NCI-H2196 treated with DMSO at 0.1 percent for 48 hours (cell line): ENCODE results near the gene GPR84.

ENCODE experiments used
- DNase-seq: peaks from one replicate; lab custom pipeline; 2025; ENCODE audit not compliant: unreplicated experiment; lab: John Stamatoyannopoulos, UW

Gene GPR84

DNA sequence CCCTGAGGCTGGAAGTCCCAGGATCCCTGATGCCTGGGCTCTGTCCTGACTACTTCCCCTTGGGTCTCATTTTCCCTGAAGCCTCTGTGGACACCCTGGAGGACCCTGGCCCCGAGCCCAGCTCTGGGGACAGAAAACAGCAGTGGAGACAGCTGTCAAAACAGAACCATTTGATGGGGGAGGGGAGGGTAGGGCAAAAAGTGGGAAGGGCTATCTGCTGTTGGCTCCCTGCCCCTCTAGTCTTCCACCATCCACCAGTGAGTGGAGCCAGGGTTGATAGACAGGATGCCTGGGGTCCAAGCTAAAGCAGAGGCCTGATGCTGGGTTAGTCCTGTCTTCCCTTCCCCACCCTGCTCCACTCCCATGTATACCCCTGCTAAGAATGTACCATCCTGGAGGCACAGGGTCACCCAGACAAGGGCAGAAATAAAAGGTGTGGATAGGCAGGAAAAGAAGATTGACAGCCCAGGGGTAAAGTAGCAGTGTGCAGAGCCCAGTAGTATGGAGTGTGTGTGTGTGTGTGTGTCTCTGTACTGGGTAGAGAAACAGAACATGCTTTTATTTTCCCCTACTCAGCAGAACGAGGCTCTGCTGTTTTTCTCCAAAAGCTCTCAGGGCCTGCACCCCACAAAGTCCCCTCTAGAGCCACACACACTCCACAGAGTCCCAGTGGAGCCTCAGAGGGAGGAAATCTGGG lies 10.4 kb upstream of the GPR84 start:
- no peak for DNase-seq

DNA sequence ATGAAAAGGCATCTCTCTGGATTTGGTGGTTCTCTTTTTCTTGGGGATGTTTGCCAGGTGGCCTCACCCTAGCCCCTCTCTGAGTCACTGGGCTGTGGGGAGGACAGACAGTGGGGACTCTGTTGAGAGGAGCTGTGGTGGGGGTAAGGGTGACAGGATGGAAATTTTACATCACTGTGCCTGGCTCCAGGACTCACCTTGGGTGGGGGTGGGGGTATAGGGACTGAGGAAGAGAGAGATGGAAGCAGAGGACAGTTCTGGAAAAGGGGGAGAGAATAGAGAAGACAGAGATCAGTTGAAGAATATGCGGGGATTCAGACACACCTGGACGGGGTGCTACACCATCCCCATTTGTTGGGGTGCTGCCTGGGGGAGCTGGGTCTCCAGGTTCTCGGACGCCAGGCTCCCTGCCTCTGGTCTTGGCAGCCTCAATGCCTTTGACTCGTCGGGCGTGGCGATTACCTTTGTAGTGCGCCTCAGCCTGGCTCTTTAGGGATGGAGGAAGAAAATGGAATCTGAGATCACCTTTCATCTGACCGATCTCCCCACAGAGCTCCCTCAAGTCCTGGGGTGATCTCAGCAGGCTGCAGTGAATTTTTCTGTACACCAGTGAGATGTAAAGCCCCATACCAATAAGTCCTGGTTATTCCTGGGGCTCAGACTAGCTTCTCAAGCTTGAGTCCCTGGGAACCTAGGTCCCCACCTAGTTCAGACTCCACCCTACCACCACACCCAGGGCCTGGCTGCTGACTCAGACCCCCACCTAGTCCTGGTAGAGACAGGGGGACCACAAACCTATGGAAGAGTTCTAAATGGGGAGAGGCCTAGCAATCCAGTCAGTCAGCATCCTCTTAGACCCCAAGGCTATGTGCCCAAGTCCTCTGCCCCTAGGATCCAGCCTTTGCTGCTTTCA lies 9.6 kb upstream of the GPR84 start:
- DNase-seq: no peak

DNA sequence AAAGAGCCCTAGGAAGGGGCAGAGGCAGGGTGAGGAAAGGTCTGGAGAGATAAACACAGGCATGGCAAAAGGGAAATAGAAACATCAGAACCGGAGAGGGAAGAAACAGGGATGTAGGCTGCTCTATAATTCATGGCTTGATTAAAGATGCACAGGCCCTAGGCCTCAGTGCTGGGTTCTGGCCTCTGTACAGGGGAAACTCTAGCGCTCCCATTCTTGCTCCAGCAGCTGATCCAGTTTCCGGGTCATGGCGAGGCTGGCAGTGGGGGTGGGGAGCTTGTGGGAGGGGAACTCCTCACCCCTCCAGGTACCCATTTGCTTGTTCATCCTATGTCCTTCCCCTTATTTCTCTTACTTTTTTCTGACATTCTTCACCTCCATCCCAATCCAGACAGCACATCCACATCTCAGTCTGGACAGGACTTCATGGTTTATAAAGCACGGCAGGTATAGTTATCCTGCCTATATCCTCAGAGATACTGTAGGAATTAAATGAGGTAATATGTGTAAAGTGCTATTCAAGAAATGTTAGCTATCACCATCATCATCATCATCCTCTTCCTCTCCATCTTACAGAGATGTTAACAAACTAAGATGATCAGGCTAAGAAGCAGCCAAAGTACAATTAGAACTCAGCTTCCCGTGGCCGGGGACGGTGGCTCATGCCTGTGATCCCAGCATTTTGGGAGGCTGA lies 8.0 kb upstream of the GPR84 start:
- DNase-seq: no peak

DNA sequence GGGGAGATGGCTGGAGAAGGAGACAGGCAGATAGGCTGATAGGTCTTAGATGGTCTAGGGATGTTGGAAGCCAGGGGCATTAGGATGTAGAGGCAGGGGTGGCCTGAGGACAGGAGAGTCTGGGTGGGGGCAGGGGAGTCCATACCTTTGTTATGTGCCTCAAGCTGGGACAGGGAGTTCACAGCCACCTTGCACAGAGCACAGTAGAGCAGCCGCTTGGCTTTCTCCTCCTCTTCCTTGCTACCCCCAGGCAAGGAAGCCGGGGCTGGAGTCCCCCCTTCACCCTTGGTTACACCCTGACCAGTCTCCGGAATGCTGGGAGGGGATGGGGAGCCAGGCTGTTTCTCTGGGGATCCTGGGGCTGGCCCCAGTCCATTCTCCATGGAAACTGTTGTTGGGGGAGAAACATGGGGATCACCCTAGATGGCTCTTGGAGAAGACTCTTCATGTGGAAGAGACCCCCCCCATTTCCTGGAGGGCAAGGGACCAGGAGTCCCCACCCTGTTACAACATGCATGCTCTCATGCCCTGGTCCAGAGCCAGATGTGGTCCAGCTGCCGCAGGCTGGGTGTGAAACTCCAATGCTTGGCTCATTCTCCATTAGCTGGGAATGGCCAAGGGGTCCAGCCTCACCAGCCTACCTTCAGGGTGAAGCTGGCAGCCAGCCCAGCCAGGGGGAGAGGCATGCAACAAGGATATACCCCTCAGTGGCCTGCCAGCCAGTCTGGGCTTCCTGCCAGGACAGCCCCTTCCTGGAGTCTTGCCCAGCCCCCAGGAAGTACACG lies 7.2 kb upstream of the GPR84 start:
- no peak for DNase-seq

DNA sequence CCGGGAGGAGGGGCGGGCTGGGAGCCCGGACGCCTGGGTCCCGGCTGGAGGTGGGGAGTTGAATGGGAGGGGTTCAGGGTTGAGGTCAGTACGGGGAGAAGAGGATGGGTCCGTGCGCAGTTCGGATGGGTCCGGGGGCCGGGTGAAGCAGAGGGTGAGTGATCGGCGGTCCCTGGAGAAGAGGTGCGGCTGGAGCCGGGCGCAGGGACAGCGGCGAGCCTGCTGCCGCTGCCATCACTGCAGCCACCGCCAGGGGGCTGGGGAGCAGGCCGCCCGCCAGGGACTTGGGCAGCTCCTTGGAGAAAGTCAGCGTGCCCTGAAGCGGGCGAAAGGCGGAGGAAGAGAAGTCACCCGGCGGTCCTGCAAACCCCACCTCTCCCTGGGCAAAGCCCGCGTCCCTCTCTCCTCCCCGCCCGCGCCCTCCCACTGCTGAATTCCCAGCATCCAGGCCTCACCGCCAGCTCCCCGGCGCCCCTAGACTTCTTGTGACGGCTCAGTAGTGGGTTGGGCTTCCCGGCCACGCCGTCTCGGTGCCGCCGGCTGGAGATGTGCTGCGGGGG lies 6.0 kb upstream of the GPR84 start:
- DNase-seq: no peak

DNA sequence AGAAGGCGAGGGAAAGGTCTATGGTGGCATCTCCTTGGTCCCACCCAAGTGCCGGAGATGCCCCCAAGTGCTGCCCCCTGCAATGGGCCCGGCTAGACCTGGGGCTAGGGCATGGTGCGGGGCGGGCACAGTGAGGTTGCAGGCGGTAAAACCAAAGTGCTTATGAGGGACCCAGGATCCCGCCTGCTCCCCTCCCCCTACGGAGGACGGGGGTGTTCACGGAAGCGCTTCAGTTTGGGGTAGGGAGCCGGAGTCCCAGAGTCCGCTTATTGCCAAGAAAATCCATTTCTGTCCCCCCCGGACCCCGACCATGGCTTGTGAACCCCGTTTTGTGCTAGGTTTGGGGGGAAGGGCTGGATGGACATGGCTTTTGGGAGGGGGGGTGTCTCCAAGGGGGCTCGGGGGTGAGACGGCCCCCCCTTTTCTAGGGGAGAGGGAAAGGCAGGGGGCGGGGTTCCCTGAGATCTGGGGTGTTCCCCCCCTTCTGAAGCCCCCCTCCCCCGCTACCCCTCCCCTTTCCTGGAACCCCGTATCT lies 5.4 kb upstream of the GPR84 start:
- no peak for DNase-seq

DNA sequence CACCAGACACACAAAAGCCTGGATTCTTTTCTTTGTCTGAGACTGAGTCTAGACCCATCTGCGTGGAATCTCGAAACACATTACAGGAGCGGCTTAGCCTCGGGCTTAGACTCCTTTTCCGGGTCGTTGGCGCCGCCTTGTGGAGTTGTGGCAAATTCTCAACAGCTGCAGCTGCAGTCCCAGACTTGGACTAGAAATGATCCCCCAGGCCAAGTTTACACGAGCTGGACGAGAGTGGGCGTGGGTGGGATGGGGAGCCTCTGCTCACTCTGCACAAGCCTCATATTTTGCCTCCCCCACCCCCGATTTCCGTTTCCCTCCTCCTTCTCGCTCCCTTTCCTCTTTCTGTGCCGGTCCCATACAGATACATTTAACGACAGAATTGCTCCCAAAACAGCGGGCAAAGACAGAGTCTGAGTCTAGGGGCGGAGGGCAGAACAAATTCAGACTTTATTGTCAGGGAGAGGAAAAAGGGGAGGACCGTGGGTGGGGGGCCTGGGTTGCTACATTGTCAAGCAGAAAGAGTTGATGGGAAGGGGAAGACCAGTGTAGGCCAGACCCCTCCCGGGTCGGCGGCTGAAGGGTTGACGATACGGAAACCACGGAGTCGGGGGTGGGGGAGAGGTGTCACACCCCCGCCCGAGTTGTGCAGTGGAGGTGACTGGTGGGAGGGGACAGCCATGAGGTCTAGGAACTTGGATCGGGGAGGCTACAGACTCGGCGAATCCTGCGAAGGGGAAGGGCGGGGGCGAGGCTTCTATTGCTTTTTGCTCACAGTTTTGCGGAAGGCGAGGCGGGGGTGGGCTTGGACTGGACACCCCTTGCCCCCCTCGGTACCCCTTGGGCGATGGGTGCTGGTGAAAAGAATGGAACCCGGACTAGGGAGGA lies 4.7 kb upstream of the GPR84 start:
- DNase-seq: peak; percentile 60

DNA sequence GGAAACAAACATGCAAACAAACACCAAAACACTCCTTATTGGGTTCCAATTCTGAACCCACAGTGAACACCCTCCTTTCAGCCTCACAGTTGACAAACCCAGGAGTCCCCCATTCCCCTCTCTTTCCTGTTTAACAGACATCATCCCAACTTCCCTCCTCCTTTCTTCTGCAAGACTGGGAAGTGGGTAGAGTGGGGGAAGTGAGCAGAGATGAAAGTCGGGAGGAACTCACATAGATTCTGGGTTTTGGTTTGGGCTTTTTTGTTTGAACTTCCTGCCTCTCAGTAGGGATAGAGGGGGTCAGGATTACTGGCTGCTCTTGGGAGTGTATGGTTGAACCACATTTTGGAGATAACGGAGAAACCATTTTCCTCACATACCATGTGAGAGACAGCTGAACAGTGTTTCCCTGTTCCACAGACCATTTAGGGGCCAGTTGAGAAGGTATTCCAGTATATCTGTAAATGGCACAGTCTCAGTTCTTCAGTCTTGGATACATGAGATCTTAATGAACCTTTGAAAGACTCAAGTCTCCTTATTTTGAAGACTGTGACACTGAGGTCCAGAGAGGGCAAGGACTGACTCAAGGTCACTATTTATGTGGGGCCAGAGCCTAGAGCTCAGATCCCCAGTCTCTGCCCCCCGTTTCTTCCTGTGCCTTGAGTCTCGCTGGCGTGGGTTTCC lies 3.9 kb upstream of the GPR84 start:
- DNase-seq: no peak

DNA sequence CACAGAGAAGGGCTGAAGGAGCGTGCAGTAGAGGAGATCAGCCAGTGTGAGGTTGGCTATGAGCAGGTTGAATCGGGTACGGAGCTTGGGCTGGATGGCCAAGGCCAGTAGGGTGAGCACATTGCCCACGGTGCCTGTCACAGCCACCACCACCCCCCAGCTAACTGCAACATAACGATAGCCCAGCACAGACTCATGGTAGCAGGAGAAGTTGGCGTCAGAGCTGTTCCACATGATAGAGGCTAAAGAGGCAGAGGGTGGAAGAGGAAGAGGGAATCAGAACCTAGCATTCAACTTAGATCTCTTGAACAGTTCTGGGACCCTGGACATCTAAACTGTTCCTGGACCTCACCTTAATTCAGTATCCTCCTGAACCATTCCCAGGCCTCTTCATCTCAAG lies 668 bp downstream of the GPR84 start:
- no peak for DNase-seq

DNA sequence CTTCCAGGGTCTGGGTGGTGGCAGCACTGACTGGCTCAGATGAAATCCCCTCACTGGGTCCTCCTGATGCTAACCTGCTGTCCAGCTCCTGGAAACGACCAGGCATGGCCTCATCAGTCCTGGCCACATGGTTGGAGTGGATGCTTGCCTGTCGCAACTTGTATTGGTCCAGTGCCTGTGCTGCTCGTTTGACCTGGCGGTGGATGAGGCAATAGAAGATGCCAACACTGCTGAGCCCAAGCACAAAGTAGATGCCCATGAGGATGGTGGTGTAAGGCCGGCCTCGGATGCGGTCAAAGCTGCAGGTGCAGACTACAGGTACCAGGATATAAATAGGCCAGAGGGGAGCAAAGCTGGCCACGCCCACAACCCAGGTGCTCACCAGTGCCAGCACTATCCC lies 1.2 kb downstream of the GPR84 start:
- DNase-seq: no peak

DNA sequence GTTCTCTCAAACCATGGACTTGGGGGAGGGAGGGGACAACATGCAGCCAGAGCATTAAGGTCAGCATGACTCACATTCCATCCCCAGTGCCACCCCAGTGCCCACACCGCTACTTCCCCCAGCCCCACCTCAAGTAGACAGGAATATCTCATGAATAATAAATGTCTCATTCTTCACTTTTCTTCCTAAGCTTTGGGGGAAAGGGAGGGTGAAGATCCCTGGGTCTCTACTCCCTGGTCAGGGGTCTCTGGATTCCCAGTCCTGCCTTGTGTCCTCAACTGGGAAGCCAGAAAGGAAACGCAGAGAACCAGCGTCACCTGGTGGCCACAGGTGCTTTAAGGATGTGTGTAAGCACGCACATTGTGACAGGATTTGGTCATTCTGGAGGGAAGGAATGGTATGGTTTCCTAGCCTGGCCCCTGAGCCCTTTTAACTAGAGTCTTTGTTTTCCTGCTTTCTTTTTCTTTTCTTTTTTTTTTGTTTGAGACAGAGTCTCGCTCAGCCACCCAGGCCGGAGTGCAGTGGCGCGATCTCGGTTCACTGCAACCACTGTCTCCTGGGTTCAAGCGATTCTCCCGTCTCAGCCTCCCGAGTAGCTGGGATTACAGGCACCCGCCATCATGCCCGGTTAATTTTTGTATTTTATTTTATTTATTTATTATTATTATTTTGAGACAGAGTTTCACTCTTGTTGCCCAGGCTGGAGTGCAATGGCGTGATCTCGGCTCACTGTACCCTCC lies 3.4 kb downstream of the GPR84 start:
- peak; percentile 40 for DNase-seq

DNA sequence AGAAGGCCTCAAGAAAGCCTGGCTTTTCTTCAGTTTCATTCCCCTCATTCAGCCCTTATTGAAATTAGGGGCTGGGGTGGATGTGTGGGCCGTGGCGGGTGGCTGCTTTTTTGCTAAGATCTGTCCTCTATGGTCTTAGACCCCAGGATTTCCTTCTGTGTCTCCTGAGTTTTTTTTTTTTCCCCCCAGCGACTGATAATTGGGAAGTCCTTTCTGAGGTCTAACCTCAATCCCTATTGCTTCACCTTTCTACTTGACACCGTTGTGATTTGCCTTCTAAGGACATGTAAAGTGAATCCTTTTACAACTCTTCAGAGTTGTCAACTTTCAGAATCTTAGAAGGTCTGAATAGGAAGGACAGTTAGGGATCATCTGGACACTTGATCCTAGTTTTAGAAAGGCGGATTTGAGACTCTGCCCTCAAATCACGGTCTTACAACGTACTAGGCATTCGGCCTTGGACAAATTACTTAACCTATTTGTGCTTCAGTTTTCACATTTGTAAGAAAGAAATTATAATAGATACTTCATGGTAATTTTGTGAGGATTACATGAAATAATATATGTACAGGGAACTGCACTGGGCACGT lies 4.4 kb downstream of the GPR84 start:
- no peak for DNase-seq

DNA sequence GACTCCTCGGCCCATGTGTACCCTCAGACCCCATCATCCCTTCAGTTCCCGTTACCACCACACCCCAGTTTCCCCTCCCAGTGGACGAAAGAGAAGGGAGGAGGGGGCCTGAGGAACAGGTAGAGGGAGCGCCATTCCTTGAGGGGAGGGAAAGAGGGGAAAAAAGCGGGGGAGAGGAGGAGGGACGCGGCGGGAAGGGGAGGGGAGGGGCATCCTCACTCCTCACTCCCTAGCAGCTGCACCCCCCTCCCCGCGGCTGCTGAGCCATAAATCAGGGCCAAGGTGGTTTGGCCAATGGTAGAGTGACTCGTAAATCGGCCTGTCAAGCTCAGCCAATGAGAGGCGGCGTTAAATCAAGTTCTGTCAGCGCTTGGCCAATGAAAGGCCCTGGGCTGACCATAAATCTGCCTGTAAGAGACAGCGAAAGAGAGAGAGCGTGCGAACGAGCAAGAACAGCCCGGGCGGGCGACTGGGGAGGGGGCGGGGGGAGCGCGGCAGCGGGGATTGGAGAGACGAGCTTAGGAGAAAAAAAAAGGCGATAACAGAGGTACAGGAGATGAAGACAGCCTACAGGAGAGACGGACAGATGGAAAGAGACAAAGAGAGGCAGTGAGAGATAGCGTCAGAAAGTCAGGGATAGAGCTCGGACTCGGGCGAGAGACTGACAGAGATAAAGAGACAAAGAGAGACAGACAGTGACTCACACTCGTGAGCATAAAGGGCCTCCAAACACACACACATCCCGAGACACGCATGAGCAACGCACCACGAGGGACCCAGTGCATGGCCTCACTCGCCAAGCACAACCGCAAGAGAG lies 5.1 kb downstream of the GPR84 start:
- peak; percentile 99 for DNase-seq

DNA sequence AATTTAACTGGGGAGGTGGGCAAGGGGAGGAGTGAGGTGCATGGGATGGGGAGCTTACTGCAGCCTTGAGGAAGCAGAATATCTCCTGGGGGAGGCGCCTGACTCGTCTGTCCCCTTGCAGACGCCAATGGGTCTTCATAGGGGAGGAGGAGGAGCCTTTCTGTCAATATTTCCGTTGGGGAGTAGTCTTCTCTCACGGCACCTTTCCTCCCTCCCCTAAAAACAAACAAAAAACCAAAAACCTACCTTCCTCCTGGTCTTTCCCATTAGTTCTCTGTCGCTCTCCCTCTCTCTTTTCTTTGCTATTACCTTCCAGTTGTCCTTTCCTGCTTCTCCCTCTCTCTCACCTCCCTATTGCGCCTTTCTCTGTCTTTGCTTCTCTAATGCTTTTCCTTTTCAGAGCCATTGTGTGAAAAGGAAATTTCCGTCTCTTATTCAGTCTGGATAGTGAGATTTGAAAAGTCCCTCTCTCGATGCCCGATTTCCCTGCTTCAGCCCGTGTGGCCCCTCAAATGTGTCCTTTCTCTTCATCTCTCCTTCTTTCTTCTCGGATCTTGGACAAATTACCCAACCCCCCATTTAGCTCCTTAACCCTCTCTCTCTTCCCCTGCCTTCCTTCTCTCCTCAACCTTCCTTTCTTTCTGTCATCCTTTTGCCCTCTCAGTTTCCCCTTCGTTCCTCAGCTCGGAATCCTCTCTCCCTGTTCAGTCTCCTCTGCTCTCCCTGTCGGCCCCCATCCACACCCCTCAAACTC lies 5.9 kb downstream of the GPR84 start:
- DNase-seq: peak; percentile 51

DNA sequence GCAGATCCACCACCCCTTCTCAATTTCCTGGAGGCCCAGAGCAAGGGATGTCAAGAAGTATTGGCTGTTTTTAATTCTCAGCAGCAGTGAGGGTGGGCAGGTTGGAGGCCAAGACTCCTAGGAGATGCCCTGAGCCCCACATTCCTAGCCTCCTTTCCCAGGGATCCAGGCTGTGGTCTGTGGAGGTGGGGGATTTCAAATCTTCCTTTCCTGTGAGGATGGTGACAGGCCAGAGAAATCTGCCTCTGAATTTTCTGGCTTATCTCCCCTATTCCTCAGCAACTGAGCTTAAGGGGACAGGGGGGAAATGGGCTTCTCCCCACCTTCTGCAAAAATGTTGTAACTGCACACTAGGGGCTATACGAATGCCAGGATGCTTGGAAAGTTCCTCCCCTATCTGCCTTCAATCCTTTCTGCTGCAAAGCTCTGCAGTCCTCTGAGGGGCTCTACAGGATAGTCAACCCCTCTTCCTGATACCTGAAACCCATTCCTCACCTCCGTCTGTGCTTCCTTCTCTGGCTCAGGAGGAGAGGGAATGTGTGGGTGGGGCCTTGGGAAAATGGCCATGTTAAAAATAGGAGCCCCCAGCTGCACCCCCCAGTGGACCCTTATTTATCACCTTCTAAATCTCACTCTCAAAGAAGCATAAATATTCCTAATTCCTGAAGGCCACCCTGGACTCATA lies 6.6 kb downstream of the GPR84 start:
- DNase-seq: no peak

DNA sequence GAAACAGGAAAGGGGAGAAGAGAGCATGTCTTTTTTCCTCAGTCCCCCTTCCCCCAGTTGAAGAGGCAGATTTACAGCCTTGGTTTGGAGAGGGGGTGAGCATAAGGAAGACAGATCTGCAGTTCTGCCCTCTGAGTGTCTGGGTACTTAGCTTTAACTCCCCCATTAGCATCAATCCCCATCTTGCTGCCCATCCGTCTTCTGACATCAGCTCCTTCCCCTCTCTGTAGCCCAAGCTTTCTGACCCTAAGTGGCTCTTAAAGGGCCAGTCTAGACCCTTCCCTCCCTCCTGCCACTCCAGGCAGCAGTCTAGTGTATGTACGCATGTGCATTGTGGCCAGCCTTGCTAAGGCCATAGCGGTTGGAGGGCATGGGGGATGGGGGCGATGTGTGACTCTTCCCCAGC lies 7.3 kb downstream of the GPR84 start:
- no peak for DNase-seq
